ENCODE data around the gene SETD5. TPM values are rescaled to one million over a fixed set of nuclear protein-coding genes. Genes with fewer than 3 reads are reported as not detected.

The SETD5 gene
- total and polyA plus RNA-seq, 7 donors, result 8.6 to 149 (median 69.9) TPM

DNA sequence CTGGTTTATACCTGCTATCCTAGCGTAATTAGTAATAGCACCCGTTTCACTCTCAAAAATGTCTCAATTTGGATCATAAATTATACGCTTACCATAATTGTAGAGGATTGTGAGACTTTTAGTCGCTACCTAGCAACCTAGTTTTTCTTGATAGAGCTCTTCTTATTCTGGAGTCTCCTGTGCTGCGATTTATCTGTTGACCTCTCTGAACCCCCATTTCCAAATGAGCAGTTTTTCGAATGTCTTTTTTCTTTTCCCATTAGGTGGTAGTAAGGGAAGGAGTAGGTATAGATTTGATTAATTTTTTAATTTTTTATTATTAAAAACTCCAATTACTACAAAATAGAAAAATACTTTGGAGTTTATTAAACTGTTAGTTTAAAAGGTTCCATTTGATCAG is 10.6 kb downstream of the SETD5 start:
- TF ChIP-seq, protein P1, sequence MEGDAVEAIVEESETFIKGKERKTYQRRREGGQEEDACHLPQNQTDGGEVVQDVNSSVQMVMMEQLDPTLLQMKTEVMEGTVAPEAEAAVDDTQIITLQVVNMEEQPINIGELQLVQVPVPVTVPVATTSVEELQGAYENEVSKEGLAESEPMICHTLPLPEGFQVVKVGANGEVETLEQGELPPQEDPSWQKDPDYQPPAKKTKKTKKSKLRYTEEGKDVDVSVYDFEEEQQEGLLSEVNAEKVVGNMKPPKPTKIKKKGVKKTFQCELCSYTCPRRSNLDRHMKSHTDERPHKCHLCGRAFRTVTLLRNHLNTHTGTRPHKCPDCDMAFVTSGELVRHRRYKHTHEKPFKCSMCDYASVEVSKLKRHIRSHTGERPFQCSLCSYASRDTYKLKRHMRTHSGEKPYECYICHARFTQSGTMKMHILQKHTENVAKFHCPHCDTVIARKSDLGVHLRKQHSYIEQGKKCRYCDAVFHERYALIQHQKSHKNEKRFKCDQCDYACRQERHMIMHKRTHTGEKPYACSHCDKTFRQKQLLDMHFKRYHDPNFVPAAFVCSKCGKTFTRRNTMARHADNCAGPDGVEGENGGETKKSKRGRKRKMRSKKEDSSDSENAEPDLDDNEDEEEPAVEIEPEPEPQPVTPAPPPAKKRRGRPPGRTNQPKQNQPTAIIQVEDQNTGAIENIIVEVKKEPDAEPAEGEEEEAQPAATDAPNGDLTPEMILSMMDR (IDR thresholded peaks at IDR 0.05), result no peak
- TF ChIP-seq POLR2A (IDR thresholded peaks at IDR 0.05), result no peak
- TF ChIP-seq EP300 (IDR thresholded peaks at IDR 0.05), result no peak
- no peak for TF ChIP-seq POLR2AphosphoS5 (IDR thresholded peaks at IDR 0.05)
- no peak for DNase-seq
- H3K4me3 ChIP-seq, result no peak overlapping the region
- H3K9me3 ChIP-seq, result no peaks in the 10 kb centered on the region
- WGBS, 2 donors, result 92 to 95% methylated on average over 6 of the region's 6 CpGs
- peak overlapping the region in 3 of 4 donors; percentile 3 to 99 (median 54) for H3K27ac ChIP-seq
- intact Hi-C loops (cut with DNase I), result no loop called here
- no peaks in the 10 kb centered on the region for H3K27me3 ChIP-seq
- peaks cover 0 to 100% (median 87%) of the 10 kb centered on the region in 4 donors for H3K4me1 ChIP-seq
- H3K36me3 ChIP-seq, result no peaks in the 10 kb centered on the region

DNA sequence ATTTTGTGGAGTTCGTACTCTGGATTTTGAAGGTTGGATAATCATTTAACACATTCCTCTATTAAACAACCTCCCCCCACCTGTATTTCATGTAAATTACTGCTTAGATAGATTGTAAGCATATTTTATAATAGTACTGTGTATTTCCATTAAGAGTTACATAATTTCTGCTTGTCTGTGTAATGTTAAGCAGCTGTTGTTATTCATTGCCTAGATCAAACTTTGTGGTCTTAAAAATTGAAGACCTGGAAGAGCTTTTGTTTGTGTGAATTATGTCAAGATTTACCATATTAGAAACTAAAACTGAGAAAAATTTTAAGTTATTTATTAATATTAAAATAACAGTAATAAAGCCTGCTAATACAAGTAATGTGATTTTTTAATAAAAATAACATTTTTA is 11.1 kb downstream of the SETD5 start:
- intact Hi-C loops (cut with DNase I), result no loop called here
- Histone ChIP-seq H3K27me3 (no peaks in the 10 kb centered on the region), H3K27ac (peak overlapping the region in 3 of 4 donors; percentile 3 to 99 (median 54)), H3K4me3 (no peak overlapping the region), H3K9me3 (no peaks in the 10 kb centered on the region), H3K36me3 (no peaks in the 10 kb centered on the region), H3K4me1 (peaks cover 0 to 96% (median 82%) of the 10 kb centered on the region in 4 donors)
- WGBS, 2 donors, result 86 to 92% methylated on average over 1 of the region's 1 CpG
- DNase-seq, result no peak
- TF ChIP-seq, protein P1 (IDR thresholded peaks at IDR 0.05), result no peak
- TF ChIP-seq EP300 (IDR thresholded peaks at IDR 0.05) (no peak), POLR2A (IDR thresholded peaks at IDR 0.05) (no peak), POLR2AphosphoS5 (IDR thresholded peaks at IDR 0.05) (peak in 2 of 4 donors; percentile 39 to 45)

DNA sequence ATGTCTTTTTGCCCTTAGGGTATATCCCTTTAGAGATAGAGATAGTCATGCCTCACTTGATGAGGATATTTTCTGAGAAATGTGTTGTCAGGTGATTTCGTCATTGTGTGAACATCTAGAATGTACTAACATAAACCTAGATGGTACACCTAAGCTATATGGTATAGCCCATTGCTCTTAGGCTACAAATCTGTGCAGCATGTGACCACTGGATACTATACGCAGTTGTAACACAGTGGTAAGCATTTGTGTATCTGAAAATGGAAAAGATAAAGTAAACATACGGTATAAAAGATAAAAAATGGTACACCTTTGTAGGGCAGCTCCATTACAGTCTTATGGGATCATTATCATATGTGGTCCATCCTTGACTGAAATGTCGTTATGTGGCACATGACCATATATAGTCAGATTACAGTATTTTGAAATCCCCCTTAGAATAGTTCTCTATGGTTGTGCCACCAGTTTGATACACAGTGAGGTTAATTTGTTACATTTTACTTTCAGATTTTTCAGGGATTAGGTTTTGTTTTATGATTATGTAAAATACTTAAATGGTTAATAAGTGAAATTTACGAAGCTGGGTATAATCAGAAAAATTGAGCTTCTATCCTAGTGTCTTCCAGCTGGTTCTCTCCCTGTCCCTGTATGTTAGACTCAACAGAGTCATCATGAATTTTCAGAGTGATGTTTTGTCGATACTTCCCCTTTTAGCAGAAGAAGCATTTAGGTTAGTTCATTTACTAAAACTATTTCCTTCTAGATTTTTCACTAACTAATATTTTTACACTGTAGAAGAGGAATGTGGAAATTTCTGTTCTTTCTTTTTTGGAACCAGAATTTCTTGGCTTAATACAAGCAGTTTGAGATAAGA is 12.8 kb downstream of the SETD5 start:
- Histone ChIP-seq H3K4me1 (peaks cover 0 to 87% (median 79%) of the 10 kb centered on the region in 4 donors), H3K9me3 (no peaks in the 10 kb centered on the region), H3K27me3 (no peaks in the 10 kb centered on the region), H3K4me3 (no peak overlapping the region), H3K27ac (peak overlapping the region in 2 of 4 donors; percentile 54 to 99), H3K36me3 (no peaks in the 10 kb centered on the region)
- intact Hi-C loops (cut with DNase I), result no loop called here
- TF ChIP-seq POLR2AphosphoS5 (IDR thresholded peaks at IDR 0.05) (no peak), EP300 (IDR thresholded peaks at IDR 0.05) (no peak), POLR2A (IDR thresholded peaks at IDR 0.05) (no peak)
- TF ChIP-seq, protein P1 (IDR thresholded peaks at IDR 0.05), result no peak
- 80 to 89% methylated on average over 6 of the region's 6 CpGs for WGBS, 2 donors
- no peak for DNase-seq

DNA sequence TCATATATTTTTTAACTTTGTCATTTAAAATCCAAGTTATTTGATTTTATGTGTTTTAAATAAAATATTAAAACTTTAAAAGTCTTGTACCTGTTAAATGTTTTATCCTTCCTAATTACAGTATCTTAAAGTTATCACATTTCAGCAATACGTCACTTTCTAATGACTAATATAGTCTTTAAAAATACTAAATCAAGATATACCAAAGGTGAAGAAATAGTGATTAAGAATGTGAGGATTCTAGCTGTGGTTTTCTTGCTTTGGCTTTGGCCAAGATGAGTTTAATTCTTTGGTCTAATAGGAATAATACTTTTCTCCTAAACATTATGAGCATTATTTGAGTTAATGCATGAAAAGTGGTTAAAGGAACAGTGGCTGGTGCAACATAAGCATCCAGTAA is 13.9 kb downstream of the SETD5 start:
- Histone ChIP-seq H3K4me3 (no peak overlapping the region), H3K27me3 (no peaks in the 10 kb centered on the region), H3K4me1 (peaks cover 0 to 87% (median 77%) of the 10 kb centered on the region in 4 donors), H3K36me3 (no peaks in the 10 kb centered on the region), H3K9me3 (no peaks in the 10 kb centered on the region), H3K27ac (peak overlapping the region in 2 of 4 donors; percentile 54 to 99)
- intact Hi-C loops (cut with DNase I), result no loop called here
- no peak for DNase-seq
- TF ChIP-seq EP300 (IDR thresholded peaks at IDR 0.05), result no peak
- TF ChIP-seq POLR2A (IDR thresholded peaks at IDR 0.05), result no peak
- TF ChIP-seq, protein P1 (IDR thresholded peaks at IDR 0.05), result no peak
- no peak for TF ChIP-seq POLR2AphosphoS5 (IDR thresholded peaks at IDR 0.05)
- WGBS, 2 donors, result 88 to 93% methylated on average over 1 of the region's 1 CpG
